Lower leg skin (tissue), 3 donors: ENCODE results near the gene PTRH2.

ENCODE experiments used
- CTCF ChIP-seq, 3 donors: fragments of 450-650 bp; IDR thresholded peaks; one replicate each; pipeline ENCODE4 v1.5.1; 2016; ENCODE audit warnings: antibody characterized with exemption in 3 of 3, mild to moderate bottlenecking in 3 of 3, moderate library complexity in 2 of 3
- POLR2A ChIP-seq, 2 donors: fragments of 450-650 bp; IDR thresholded peaks; one replicate each; pipeline ENCODE4 v1.6.1; 2016 to 2017; ENCODE audit warnings: antibody characterized with exemption in 2 of 2, mild to moderate bottlenecking in 1 of 2, moderate library complexity in 1 of 2

GRCh38 chr17:59734226-59734625 lies 27.0 kb upstream of the PTRH2 start:
- no peak for TF ChIP-seq POLR2A (IDR thresholded peaks at IDR 0.05)
- TF ChIP-seq CTCF (IDR thresholded peaks at IDR 0.05), result no peak
